Measurements from ENCODE around the gene PLA2G4E.

PLA2G4E gene

GRCh38 chr15:42050484-42051255 lies 29.8 kb upstream of the PLA2G4E start:
- no peak for DNase-seq

- no peak for DNase-seq
Measured at GRCh38 chr15:42048821-42049200, 28.0 kb upstream of the PLA2G4E start.

GRCh38 chr15:42048080-42048820 lies 27.4 kb upstream of the PLA2G4E start:
- no peak for DNase-seq

GRCh38 chr15:42046597-42046996 lies 25.8 kb upstream of the PLA2G4E start:
- DNase-seq: no peak

- no peak for DNase-seq
Measured at GRCh38 chr15:42045211-42045615, 24.4 kb upstream of the PLA2G4E start.

GRCh38 chr15:42042602-42043400 lies 22.0 kb upstream of the PLA2G4E start:
- no peak for DNase-seq

- no peak for DNase-seq
Measured at GRCh38 chr15:42038401-42038800, 17.6 kb upstream of the PLA2G4E start.

GRCh38 chr15:42037656-42038055 lies 16.8 kb upstream of the PLA2G4E start:
- DNase-seq: no peak

- DNase-seq: no peak
Measured at GRCh38 chr15:42036966-42037365, 16.1 kb upstream of the PLA2G4E start.

- DNase-seq: no peak
Measured at GRCh38 chr15:42036112-42036905, 15.5 kb upstream of the PLA2G4E start.

GRCh38 chr15:42035435-42035761 lies 14.6 kb upstream of the PLA2G4E start:
- no peak for DNase-seq

GRCh38 chr15:42034628-42035434 lies 14.0 kb upstream of the PLA2G4E start:
- no peak for DNase-seq

GRCh38 chr15:42033214-42033873 lies 12.5 kb upstream of the PLA2G4E start:
- DNase-seq: no peak

- no peak for DNase-seq
Measured at GRCh38 chr15:42032376-42033213, 11.8 kb upstream of the PLA2G4E start.

- DNase-seq: no peak
Measured at GRCh38 chr15:42031198-42031915, 10.5 kb upstream of the PLA2G4E start.

GRCh38 chr15:42027521-42027920 lies 6.7 kb upstream of the PLA2G4E start:
- DNase-seq: no peak

GRCh38 chr15:42024303-42024702 lies 3.5 kb upstream of the PLA2G4E start:
- DNase-seq: no peak

- DNase-seq: no peak
Measured at GRCh38 chr15:42021593-42021992, 751 bp upstream of the PLA2G4E start.

GRCh38 chr15:42018306-42019224 lies 2.3 kb downstream of the PLA2G4E start:
- no peak for DNase-seq
